B cell (primary cell): ENCODE measurements around the gene FAF1.

Source experiments
- EZH2 ChIP-seq: IDR thresholded peaks from 2 replicates; pipeline ENCODE4 v1.6.1; 2012; ENCODE audit warnings: borderline replicate concordance, low read depth, mild to moderate bottlenecking, moderate library complexity, low read length; ENCODE audit not compliant: insufficient read depth, poor library complexity, severe bottlenecking
- TF ChIP-seq, protein P1 (sequence below): fragments of 200-600 bp; IDR thresholded peaks from one replicate; pipeline ENCODE4 v1.8.0; 2022; ENCODE audit warnings: antibody characterized with exemption, mild to moderate bottlenecking

- TF ChIP-seq, protein P1, sequence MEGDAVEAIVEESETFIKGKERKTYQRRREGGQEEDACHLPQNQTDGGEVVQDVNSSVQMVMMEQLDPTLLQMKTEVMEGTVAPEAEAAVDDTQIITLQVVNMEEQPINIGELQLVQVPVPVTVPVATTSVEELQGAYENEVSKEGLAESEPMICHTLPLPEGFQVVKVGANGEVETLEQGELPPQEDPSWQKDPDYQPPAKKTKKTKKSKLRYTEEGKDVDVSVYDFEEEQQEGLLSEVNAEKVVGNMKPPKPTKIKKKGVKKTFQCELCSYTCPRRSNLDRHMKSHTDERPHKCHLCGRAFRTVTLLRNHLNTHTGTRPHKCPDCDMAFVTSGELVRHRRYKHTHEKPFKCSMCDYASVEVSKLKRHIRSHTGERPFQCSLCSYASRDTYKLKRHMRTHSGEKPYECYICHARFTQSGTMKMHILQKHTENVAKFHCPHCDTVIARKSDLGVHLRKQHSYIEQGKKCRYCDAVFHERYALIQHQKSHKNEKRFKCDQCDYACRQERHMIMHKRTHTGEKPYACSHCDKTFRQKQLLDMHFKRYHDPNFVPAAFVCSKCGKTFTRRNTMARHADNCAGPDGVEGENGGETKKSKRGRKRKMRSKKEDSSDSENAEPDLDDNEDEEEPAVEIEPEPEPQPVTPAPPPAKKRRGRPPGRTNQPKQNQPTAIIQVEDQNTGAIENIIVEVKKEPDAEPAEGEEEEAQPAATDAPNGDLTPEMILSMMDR: no peak
- TF ChIP-seq EZH2: no peak
Observed at GRCh38 chr1:50681931-50682330, 278.1 kb downstream of the FAF1 start.
